K562 (cell line): ENCODE results near the gene CNKSR3. TPM values are rescaled to one million over a fixed set of nuclear protein-coding genes. Genes with fewer than 3 reads are reported as not detected.

Experiments
- AFF4 ChIP-seq: sonication (generic); formaldehyde crosslinking; IDR thresholded peaks from 2 replicates; pipeline ENCODE4 v1.8.0; 2023; ENCODE audit warnings: mild to moderate bottlenecking, missing genetic modification reagents
- BACH1 ChIP-seq: fragments of 200-800 bp; sonication (Bioruptor generic); IDR thresholded peaks from 2 replicates; pipeline ENCODE4 v1.6.1; 2016; ENCODE audit warnings: missing genetic modification characterization, missing compliant biosample characterization
- CBFA2T3 ChIP-seq: fragments of 450-650 bp; IDR thresholded peaks from 2 replicates; pipeline ENCODE4 v1.6.1; 2017
- CXXC5 ChIP-seq: fragments of 250-450 bp; sonication (Bioruptor Pico); IDR thresholded peaks from 2 replicates; pipeline ENCODE4 v1.8.0; 2022; ENCODE audit warnings: inconsistent platforms, mild to moderate bottlenecking, moderate library complexity
- HDAC1 ChIP-seq, 2 experiments: fragments of 450-650 bp; IDR thresholded peaks; 2 replicates each; pipeline ENCODE4 v1.6.1; 2016 to 2017; ENCODE audit warnings: inconsistent platforms in 1 of 2, mild to moderate bottlenecking in 1 of 2, moderate library complexity in 1 of 2
- HNRNPUL1 ChIP-seq: fragments of 200-400 bp; formaldehyde crosslinking; IDR thresholded peaks from 2 replicates; pipeline ENCODE4 v1.6.1; 2017; ENCODE audit warnings: low read length
- IRF2 ChIP-seq: sonication (generic); formaldehyde crosslinking; IDR thresholded peaks from 2 replicates; pipeline ENCODE4 v1.8.1; 2022; ENCODE audit warnings: mild to moderate bottlenecking, missing genetic modification reagents
- L3MBTL2 ChIP-seq: fragments of 450-650 bp; IDR thresholded peaks from 2 replicates; pipeline ENCODE4 v1.6.1; 2016; ENCODE audit warnings: mild to moderate bottlenecking, moderate library complexity
- NR2C2 ChIP-seq, 2 experiments: fragments of 200-800 bp in 1 of 2; sonication (Bioruptor generic) in 1 of 2; sonication (generic) in 1 of 2; formaldehyde crosslinking in 1 of 2; IDR thresholded peaks; 2 replicates each; pipeline versions ENCODE4 v1.6.1 to v1.8.0; 2016 to 2022; ENCODE audit warnings: mild to moderate bottlenecking in 1 of 2, missing compliant biosample characterization in 1 of 2, missing genetic modification characterization in 1 of 2, missing genetic modification reagents in 1 of 2
- TGIF2 ChIP-seq: sonication (generic); formaldehyde crosslinking; IDR thresholded peaks from 2 replicates; pipeline ENCODE4 v1.8.1; 2022; ENCODE audit warnings: mild to moderate bottlenecking, missing genetic modification reagents, moderate library complexity
- VEZF1 ChIP-seq: fragments of 200-800 bp; sonication (Bioruptor generic); IDR thresholded peaks from 2 replicates; pipeline ENCODE4 v1.6.1; 2017; ENCODE audit warnings: missing genetic modification characterization, missing compliant biosample characterization
- ZNF143 ChIP-seq: sonication (generic); formaldehyde crosslinking; IDR thresholded peaks from 2 replicates; pipeline ENCODE4 v1.9.0; 2022; ENCODE audit warnings: mild to moderate bottlenecking, missing genetic modification reagents
- ZNF436 ChIP-seq: fragments of 250-450, 450-650 bp; sonication (Bioruptor Pico); formaldehyde crosslinking; IDR thresholded peaks from 2 replicates; pipeline ENCODE4 v1.7.0; 2020; ENCODE audit warnings: mild to moderate bottlenecking
- polyA plus RNA-seq, 8 experiments: library from polyadenylated mRNA; depleted of rRNA in 4 of 8; stranded (reverse) in 5 of 8; unstranded in 3 of 8; fragments of >200 nt; fragmentation: Nextera tagmentation in 2 of 8; fragmentation: Illumina TruSeq in 1 of 8; extraction: Ambion mirVana in 2 of 8; extraction: Trizol in 1 of 8; gene quantifications; 2 replicates each; pipeline versions ENCODE4 v1.2.1 to v1.2.3, GENCODE V29; 2011 to 2014; ENCODE audit warnings: inconsistent platforms in 1 of 8, missing spikeins in 1 of 8
- total RNA-seq, 7 experiments: library from RNA; depleted of rRNA in 6 of 7; stranded (reverse); fragments of >200 nt in 6 of 7; fragmentation: Illumina TruSeq in 2 of 7; extraction: Trizol in 2 of 7; gene quantifications; 2 replicates each; pipeline versions ENCODE4 v1.2.1 to v1.2.3, GENCODE V29; 2011 to 2021; ENCODE audit warnings: low replicate concordance in 1 of 7
- TF ChIP-seq, protein P1 (sequence below): fragments of 450-650 bp; IDR thresholded peaks from 2 replicates; pipeline ENCODE4 v1.6.1; 2017; ENCODE audit warnings: antibody characterized with exemption, mild to moderate bottlenecking
- TF ChIP-seq, protein P2 (sequence below): fragments of 250-450 bp; sonication (Bioruptor Pico); IDR thresholded peaks from 2 replicates; pipeline ENCODE4 v1.4.0; 2020; ENCODE audit warnings: mild to moderate bottlenecking, moderate library complexity

Gene CNKSR3
- total and polyA plus RNA-seq, 9 of the 15 experiments (the other 6 are each of a cell fraction or from before 2014, with no cell fraction given): 4.5 to 29.6 (median 9.5) TPM

DNA sequence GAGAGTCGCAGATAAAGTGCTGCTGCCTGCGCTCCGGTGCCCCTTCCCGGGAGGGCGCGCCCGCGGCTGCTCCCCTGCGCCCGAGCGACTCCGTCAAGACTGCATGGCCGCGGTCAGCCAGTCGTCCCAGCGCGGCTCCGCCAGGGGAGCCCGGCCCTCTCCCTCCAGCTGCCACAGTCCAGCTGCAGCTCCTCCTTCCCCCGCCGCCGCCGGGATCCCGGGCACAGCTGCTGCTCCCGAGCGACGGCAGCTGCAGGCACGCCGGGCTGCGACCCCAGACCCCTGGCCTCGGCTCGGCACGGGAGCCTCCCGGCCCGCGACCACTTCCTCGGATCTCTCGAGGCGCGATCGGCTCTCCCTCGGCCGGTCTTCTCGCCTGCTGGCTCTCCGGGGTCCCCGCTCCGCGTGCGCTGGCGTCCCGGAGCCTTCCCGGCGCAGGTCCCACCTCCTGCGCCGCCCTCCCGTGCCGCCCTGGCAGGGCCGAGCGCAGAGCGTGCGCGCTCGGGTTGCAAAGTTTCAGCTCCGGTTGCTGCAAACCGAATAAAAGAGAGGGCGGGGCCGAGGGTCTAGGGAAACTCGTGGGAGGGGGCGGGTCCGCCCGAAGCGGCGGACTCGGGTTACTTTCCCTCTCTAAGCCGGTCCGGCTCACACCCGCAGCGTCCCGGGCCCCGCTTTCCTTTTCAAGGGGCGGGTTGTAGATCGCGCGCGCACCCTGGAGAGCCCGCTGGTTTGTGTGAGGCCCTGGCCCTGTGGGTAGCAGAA, at the start of gene CNKSR3 (continued):
- TF ChIP-seq CXXC5 (CRISPR knock-in tag) (peak; percentile 42), HNRNPUL1 (no peak), ZNF436 (CRISPR knock-in tag) (no peak), NR2C2 (CRISPR knock-in tag; IDR thresholded peaks at IDR 0.05) (peak; percentile 63; the same call in 1 of the 2 replicates), NR2C2 (tag; IDR thresholded peaks at IDR 0.05) (no peak), ZNF143 (CRISPR knock-in tag) (no peak), AFF4 (CRISPR knock-in tag) (0 out of 2 replicates have a peak, but pooled peaks have one; percentile 47), VEZF1 (CRISPR knock-in tag) (peak; percentile 30; the same call in 1 of the 2 replicates), L3MBTL2 (peak; percentile 60; the same call in 1 of the 2 replicates), HDAC1 (IDR thresholded peaks at IDR 0.05) (peak in 1 of 2 experiments; percentile 84; a peak in 2 of 4 replicates), TGIF2 (CRISPR knock-in tag) (no peak), IRF2 (CRISPR knock-in tag) (no peak), CBFA2T3 (peak; percentile 22), BACH1 (no peak)
- TF ChIP-seq, protein P1, sequence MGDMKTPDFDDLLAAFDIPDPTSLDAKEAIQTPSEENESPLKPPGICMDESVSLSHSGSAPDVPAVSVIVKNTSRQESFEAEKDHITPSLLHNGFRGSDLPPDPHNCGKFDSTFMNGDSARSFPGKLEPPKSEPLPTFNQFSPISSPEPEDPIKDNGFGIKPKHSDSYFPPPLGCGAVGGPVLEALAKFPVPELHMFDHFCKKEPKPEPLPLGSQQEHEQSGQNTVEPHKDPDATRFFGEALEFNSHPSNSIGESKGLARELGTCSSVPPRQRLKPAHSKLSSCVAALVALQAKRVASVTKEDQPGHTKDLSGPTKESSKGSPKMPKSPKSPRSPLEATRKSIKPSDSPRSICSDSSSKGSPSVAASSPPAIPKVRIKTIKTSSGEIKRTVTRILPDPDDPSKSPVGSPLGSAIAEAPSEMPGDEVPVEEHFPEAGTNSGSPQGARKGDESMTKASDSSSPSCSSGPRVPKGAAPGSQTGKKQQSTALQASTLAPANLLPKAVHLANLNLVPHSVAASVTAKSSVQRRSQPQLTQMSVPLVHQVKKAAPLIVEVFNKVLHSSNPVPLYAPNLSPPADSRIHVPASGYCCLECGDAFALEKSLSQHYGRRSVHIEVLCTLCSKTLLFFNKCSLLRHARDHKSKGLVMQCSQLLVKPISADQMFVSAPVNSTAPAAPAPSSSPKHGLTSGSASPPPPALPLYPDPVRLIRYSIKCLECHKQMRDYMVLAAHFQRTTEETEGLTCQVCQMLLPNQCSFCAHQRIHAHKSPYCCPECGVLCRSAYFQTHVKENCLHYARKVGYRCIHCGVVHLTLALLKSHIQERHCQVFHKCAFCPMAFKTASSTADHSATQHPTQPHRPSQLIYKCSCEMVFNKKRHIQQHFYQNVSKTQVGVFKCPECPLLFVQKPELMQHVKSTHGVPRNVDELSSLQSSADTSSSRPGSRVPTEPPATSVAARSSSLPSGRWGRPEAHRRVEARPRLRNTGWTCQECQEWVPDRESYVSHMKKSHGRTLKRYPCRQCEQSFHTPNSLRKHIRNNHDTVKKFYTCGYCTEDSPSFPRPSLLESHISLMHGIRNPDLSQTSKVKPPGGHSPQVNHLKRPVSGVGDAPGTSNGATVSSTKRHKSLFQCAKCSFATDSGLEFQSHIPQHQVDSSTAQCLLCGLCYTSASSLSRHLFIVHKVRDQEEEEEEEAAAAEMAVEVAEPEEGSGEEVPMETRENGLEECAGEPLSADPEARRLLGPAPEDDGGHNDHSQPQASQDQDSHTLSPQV: 0 out of 2 replicates have a peak, but pooled peaks have one; percentile 40
- TF ChIP-seq, protein P2, sequence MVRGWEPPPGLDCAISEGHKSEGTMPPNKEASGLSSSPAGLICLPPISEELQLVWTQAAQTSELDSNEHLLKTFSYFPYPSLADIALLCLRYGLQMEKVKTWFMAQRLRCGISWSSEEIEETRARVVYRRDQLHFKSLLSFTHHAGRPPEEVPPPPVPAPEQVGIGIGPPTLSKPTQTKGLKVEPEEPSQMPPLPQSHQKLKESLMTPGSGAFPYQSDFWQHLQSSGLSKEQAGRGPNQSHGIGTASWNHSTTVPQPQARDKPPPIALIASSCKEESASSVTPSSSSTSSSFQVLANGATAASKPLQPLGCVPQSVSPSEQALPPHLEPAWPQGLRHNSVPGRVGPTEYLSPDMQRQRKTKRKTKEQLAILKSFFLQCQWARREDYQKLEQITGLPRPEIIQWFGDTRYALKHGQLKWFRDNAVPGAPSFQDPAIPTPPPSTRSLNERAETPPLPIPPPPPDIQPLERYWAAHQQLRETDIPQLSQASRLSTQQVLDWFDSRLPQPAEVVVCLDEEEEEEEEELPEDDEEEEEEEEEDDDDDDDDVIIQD: no peak
